HG03135 (cell line): ENCODE data around the gene TNN.
"Not testable (repeated sequence)": the region's sequence is repeated elsewhere in the genome, so short reads cannot be mapped to it uniquely, and the experiment has no call there.

Experiments used
- ATAC-seq: cut with Tn5 transposase; IDR thresholded peaks from one replicate; pipeline ENCODE4 v1.9.1; 2021; ENCODE audit warnings: mild to moderate bottlenecking, moderate library complexity; ENCODE audit not compliant: unreplicated experiment

TNN gene, protein sequence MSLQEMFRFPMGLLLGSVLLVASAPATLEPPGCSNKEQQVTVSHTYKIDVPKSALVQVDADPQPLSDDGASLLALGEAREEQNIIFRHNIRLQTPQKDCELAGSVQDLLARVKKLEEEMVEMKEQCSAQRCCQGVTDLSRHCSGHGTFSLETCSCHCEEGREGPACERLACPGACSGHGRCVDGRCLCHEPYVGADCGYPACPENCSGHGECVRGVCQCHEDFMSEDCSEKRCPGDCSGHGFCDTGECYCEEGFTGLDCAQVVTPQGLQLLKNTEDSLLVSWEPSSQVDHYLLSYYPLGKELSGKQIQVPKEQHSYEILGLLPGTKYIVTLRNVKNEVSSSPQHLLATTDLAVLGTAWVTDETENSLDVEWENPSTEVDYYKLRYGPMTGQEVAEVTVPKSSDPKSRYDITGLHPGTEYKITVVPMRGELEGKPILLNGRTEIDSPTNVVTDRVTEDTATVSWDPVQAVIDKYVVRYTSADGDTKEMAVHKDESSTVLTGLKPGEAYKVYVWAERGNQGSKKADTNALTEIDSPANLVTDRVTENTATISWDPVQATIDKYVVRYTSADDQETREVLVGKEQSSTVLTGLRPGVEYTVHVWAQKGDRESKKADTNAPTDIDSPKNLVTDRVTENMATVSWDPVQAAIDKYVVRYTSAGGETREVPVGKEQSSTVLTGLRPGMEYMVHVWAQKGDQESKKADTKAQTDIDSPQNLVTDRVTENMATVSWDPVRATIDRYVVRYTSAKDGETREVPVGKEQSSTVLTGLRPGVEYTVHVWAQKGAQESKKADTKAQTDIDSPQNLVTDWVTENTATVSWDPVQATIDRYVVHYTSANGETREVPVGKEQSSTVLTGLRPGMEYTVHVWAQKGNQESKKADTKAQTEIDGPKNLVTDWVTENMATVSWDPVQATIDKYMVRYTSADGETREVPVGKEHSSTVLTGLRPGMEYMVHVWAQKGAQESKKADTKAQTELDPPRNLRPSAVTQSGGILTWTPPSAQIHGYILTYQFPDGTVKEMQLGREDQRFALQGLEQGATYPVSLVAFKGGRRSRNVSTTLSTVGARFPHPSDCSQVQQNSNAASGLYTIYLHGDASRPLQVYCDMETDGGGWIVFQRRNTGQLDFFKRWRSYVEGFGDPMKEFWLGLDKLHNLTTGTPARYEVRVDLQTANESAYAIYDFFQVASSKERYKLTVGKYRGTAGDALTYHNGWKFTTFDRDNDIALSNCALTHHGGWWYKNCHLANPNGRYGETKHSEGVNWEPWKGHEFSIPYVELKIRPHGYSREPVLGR (N-terminal part only)

DNA sequence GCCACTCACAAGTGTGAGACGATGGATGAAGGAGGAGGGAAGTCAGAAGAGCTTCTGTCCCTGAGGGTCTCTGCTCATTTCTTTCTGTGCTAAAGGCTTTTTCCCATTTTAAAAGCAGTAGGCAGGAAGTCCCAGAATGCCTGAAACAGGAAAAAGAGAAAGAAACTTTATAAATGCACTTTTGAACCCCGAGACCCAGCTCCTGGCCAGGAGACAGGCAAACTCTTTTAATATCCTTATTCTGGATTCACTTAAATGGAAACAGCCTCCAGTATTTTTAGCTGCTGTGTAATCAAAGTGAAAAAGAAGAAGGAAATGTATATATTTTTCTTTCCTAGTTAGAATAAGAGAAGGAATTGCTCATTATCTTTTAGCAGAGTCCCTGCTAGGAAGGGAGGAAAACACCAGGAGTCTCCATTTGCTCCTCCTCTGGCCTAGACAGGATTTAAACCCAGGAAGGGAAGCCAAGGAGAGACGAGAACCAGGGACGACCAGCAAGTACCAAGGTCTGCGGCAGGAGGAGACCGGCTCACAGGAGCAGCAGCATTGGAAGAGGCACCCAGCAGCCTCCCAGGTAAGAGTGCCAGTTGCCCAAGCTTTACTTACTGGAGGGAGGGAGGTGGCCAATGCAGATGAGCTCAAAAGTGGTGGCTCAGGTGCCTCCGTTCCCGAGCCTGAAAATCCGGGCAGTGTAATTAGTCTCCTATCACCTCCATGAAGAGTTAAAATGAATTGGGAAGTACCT lies at the start of gene TNN:
TSS of gene TNN (plus strand) at position 472 of the 745 bp plus-strand sequence. CDS start 9,586 bp downstream, outside the sequence.
- ATAC-seq, result no peak

DNA sequence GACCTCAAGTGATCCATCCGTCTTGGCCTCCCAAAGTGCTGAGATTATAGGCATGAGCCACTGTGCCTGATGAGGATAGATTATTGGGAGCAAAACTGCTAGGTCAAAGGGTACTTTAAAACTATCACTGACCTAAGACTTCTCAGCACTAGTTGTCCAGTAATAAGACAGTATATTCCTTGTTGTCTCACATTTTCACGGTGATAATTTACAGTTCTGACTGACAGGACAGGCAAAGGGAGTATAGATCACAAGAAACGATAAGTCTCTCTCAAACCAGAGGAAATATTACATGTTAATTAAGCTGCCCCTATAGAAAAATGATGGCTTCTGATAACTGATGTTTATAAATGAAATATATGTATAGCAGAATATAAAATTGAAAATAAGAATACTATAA lies 48.1 kb upstream of the TNN start:
- ATAC-seq, result no peak

DNA sequence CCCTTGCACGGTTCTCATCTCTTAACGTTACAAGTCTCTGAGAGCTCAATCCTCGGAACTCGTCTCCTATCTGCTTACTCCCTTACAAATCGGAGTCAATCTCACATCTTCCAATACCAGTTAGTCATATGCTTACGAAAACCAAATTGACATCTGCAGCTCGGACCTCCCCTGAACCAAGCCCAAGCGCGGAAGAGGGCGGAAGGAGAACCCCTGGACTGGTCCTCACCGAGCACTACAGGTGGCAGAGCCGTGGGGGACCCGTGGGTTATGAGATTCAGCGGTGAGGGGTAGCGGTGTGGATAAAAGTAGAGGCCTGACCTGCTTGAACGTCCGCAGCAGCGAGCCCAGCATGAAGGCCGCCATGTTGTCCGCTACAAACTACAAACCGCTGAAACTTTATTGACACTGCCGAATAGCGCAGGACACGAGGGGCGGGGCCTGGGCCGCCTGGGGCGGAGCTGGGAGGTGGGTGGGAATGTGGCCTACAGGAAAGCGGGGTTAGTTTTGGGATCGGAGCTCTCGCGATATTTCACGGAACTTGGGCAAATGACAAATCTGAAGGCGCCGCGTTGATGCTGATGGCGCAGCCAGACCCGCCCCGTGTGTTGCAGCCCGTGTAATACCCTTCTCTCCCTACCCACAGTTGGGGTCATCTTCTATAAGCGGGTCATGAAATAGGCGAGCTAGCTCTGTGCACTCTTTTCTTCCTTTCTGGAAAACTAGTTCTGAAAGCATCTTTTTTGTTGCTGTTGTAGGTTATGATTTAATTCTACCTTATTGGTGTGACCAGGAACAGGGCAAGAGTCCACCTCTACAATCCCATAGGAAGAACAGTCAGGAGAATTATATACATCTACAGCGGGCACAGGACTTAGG lies 44.4 kb upstream of the TNN start, which contains the start of gene MRPS14:
TSS of gene MRPS14 (minus strand) at position 383 of the 879 bp plus-strand sequence. CDS start at position 366, 17 bp downstream.
- ATAC-seq, result peak; percentile 89

- ATAC-seq, result not testable (repeated sequence)
Measured at GRCh38 chr1:175023922-175024242, 43.8 kb upstream of the TNN start.

DNA sequence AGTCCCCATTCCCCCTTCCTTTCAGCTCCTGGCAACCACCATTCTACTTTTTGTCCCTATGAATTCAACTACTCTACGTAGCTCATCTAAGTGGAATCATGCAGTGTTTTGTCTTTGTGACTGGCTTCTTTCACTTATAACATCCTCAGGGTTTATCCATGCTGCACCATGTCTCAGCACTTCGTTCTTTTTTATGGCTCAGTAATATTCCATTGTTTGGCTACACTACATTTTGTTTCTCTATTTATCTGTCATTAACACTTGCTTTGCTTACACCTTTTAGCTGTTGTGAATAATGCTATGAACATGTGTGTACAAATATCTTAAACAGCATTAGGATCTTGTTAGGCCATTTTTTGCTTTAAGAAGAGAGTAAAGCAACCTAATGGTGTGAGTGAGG lies 42.9 kb upstream of the TNN start:
- ATAC-seq, result no peak

GRCh38 chr1:175033953-175034352 lies 33.7 kb upstream of the TNN start:
- no peak for ATAC-seq

- ATAC-seq, result no peak
Measured at GRCh38 chr1:175034775-175035174, 32.9 kb upstream of the TNN start.

- ATAC-seq, result no peak
Measured at GRCh38 chr1:175035865-175036264, 31.8 kb upstream of the TNN start.

DNA sequence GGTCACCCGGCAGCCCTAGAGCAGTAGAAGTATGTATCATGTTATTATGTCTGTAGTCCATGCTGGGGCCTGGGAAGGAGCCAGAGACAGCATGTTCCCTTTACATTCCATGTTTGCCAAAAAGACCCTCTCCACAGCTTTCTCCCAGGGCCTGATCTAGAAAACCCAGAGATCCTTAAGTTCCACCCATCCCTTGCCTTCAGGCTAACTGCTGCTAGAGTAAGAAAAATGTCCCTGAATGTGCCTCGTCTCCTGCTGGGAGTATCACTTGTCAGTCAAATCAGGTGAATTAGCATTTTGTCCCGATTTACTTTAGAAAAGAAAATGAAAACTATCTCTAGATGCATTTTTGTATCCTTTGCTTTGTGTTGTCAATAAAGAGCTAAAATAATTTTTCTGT lies 31.2 kb upstream of the TNN start:
- ATAC-seq, result no peak

GRCh38 chr1:175037416-175037815 lies 30.2 kb upstream of the TNN start:
- ATAC-seq, result no peak

GRCh38 chr1:175040324-175040879 lies 27.2 kb upstream of the TNN start:
- no peak for ATAC-seq

- no peak for ATAC-seq
Measured at GRCh38 chr1:175042650-175043049, 25.0 kb upstream of the TNN start.

- ATAC-seq, result no peak
Measured at GRCh38 chr1:175043824-175044223, 23.8 kb upstream of the TNN start.

DNA sequence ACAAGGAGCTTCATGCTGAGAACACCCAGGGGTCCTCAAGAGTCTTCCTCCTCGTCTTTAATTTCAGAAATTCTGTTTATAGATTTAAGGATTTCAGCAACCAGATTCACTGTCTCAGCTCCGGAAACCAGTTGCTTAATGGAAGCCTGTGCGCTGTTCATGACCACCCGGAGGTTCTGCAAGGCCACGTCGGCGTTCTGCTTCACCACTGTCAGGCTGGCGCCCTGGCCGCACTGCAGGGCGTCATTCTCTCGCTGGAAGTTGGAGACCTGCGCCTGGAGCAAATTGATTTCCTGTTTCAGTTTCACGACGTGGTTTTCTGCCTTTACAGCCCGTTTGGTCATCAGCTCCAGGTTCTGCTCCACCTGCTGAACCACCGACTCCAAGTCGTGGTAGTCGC lies 23.0 kb upstream of the TNN start:
- not testable (repeated sequence) for ATAC-seq

GRCh38 chr1:175045097-175045496 lies 22.5 kb upstream of the TNN start:
- no peak for ATAC-seq

DNA sequence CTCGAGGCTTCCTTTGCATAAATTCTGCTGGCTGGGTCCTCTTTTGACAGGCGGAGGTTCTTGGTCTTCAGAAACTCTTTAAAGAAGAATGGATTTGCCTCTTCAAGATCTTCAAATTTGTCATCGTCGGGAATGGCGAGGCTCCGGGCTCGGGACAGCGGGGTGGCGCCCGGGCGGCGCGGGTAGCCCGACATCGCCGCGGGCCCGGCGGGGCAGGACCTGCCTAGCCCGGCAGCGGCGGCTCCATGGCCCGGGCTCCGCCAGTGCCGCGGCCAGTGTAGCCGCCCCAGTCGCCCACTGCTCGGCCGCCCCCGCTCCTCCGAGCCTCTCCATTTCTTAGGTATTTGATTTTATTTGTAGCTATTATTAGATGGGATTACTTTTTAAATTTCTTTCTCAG lies 22.1 kb upstream of the TNN start:
- ATAC-seq, result no peak

DNA sequence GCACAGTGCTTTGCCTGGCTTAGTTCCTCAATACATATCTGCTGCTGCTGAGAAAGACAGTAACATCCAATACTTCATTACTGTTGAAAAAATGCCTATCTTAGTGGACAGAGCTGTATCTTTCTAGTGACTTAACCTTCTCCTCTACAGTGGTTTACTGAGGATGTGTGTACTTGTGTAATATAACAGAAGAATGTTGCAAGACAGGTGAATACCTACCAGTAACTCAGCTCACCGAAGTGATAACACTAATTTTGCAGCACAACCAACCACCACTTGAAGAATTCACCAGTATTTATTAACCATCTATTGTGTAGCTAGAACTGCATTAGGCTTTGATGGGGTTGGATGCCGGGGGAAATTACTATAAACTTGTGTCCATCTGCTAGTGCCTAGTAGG lies 16.6 kb upstream of the TNN start:
- no peak for ATAC-seq

GRCh38 chr1:175054736-175055135 lies 12.9 kb upstream of the TNN start:
- no peak for ATAC-seq

DNA sequence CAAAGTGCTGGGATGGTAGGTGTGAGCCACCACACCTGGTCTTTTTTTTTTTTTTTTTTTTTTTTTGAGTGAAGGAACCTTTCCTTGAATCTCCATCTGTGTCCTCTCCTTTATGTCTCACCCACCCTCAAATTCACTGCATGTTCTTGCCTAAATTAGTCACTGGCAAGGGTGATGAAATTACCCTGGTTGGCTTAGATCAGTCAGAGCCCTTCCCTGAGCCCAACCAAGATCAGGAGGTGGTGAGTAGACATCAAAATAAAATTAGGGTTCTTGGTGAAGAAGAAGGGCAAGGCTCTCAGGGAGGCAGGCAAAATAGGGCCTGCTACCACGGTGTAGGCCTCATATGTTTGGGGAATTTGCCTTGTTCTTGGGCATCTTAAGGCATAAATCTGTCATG lies 5.3 kb upstream of the TNN start:
- no peak for ATAC-seq
